GM23338 (cell line): ENCODE results near the gene UNC5B.

ENCODE experiments used
- EZH2 ChIP-seq: fragments of 200-600 bp; sonication (generic); IDR thresholded peaks from one replicate; pipeline ENCODE4 v1.8.0; 2017; ENCODE audit warnings: antibody characterized with exemption, mild to moderate bottlenecking, low read depth; ENCODE audit not compliant: unreplicated experiment
- EZH2phosphoT487 ChIP-seq: fragments of 200-600 bp; sonication (generic); IDR thresholded peaks from one replicate; pipeline ENCODE4 v1.8.1; 2018; ENCODE audit warnings: antibody characterized with exemption; ENCODE audit not compliant: unreplicated experiment
- POLR2AphosphoS5 ChIP-seq: IDR thresholded peaks from 2 replicates; pipeline ENCODE4 v1.6.1; 2016; ENCODE audit warnings: antibody characterized with exemption, low read depth
- TF ChIP-seq, protein P1 (sequence below), 2 experiments: fragments of 200-600 bp in 1 of 2; sonication (generic) in 1 of 2; conservative IDR thresholded peaks; 2 replicates each; pipeline versions ENCODE4 v1.5.1 to v1.6.1; 2016 to 2017; ENCODE audit warnings: antibody characterized with exemption in 2 of 2, low read depth in 2 of 2, mild to moderate bottlenecking in 2 of 2, moderate library complexity in 1 of 2
- TF ChIP-seq, protein P2 (sequence below): IDR thresholded peaks from one replicate; pipeline ENCODE4 v1.6.1; 2018; ENCODE audit warnings: antibody characterized with exemption; ENCODE audit not compliant: unreplicated experiment
- TF ChIP-seq, protein P3 (sequence below): IDR thresholded peaks from 2 replicates; pipeline ENCODE4 v1.6.1; 2016; ENCODE audit warnings: antibody characterized with exemption

DNA sequence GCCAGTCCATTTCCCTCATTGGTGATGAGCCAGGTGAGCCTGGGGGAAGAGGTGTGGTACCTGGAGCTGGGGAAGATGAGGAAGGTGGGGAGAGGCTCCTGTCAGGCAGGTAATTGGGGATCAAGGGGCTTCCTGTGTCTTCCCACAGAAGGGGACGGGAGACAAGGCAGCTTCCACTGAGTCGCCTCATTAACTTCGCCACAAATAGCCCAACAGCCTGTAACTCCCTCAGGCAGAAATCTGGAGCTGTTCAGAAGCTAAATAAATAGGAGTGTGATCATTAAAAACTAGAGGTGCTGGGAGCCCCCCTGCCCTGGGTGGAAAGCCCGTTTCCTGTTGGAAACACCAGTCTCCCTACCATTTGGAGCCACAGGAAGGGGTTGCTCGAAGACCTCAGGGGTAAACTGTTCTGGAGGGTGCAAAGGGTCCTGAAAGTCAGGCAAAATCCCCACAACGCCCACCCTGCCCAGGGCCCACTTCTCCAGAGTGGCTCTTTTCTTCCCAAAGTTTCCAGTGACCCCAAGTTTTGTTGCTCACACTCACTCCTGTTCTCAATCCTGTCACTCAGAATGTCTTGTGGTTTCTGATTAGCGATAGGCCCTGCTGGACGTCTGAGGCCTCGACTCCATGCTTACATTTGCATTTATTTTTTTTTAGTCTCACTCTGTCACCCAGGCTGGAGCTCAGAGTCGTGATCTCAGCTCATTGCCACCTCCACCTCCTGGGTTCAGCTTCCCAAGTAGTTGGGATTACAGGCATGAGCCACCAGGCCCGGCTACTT is 25.7 kb downstream of the UNC5B start:
- TF ChIP-seq, protein P1, sequence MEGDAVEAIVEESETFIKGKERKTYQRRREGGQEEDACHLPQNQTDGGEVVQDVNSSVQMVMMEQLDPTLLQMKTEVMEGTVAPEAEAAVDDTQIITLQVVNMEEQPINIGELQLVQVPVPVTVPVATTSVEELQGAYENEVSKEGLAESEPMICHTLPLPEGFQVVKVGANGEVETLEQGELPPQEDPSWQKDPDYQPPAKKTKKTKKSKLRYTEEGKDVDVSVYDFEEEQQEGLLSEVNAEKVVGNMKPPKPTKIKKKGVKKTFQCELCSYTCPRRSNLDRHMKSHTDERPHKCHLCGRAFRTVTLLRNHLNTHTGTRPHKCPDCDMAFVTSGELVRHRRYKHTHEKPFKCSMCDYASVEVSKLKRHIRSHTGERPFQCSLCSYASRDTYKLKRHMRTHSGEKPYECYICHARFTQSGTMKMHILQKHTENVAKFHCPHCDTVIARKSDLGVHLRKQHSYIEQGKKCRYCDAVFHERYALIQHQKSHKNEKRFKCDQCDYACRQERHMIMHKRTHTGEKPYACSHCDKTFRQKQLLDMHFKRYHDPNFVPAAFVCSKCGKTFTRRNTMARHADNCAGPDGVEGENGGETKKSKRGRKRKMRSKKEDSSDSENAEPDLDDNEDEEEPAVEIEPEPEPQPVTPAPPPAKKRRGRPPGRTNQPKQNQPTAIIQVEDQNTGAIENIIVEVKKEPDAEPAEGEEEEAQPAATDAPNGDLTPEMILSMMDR (conservative IDR thresholded peaks at IDR 0.05; ENCODE audit: low read depth in 2 of 2) = no peak
- TF ChIP-seq POLR2AphosphoS5 = no peak
- no peak for TF ChIP-seq EZH2phosphoT487
- TF ChIP-seq, protein P2, sequence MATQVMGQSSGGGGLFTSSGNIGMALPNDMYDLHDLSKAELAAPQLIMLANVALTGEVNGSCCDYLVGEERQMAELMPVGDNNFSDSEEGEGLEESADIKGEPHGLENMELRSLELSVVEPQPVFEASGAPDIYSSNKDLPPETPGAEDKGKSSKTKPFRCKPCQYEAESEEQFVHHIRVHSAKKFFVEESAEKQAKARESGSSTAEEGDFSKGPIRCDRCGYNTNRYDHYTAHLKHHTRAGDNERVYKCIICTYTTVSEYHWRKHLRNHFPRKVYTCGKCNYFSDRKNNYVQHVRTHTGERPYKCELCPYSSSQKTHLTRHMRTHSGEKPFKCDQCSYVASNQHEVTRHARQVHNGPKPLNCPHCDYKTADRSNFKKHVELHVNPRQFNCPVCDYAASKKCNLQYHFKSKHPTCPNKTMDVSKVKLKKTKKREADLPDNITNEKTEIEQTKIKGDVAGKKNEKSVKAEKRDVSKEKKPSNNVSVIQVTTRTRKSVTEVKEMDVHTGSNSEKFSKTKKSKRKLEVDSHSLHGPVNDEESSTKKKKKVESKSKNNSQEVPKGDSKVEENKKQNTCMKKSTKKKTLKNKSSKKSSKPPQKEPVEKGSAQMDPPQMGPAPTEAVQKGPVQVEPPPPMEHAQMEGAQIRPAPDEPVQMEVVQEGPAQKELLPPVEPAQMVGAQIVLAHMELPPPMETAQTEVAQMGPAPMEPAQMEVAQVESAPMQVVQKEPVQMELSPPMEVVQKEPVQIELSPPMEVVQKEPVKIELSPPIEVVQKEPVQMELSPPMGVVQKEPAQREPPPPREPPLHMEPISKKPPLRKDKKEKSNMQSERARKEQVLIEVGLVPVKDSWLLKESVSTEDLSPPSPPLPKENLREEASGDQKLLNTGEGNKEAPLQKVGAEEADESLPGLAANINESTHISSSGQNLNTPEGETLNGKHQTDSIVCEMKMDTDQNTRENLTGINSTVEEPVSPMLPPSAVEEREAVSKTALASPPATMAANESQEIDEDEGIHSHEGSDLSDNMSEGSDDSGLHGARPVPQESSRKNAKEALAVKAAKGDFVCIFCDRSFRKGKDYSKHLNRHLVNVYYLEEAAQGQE = no peak
- TF ChIP-seq EZH2 = no peak
- TF ChIP-seq, protein P3, sequence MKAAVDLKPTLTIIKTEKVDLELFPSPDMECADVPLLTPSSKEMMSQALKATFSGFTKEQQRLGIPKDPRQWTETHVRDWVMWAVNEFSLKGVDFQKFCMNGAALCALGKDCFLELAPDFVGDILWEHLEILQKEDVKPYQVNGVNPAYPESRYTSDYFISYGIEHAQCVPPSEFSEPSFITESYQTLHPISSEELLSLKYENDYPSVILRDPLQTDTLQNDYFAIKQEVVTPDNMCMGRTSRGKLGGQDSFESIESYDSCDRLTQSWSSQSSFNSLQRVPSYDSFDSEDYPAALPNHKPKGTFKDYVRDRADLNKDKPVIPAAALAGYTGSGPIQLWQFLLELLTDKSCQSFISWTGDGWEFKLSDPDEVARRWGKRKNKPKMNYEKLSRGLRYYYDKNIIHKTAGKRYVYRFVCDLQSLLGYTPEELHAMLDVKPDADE = no peak
